ENCODE results near the gene UBL7. TPM values are rescaled to one million over a fixed set of nuclear protein-coding genes. Genes with fewer than 3 reads are reported as not detected.

Gene UBL7
- total and polyA plus RNA-seq, 10 of the 15 experiments (the other 5 are each of a cell fraction or from before 2014, with no cell fraction given) = 25.9 to 145 (median 90.1) TPM

GRCh38 chr15:74489518-74490338 lies 28.8 kb upstream of the UBL7 start:
- Histone ChIP-seq H4K20me1 (ENCODE audit: control insufficient read depth, insufficient read depth) (no peaks in the 10 kb centered on the region), H3K79me2 (ENCODE audit: control insufficient read depth, insufficient read depth, low read length) (peaks cover 3% of the 10 kb centered on the region), H3K9ac (ENCODE audit: control insufficient read depth, insufficient read depth, low read length) (no peak overlapping the region; the same call in 1 of the 2 replicates), H3K4me1 (ENCODE audit: control insufficient read depth, insufficient read depth, low read length) (peaks cover 8% of the 10 kb centered on the region), H3K9me3 (replicated peaks; ENCODE audit: control insufficient read depth, insufficient read depth, low read length) (no peaks in the 10 kb centered on the region; the same call in 2 of the 3 replicates), H3K4me2 (ENCODE audit: control insufficient read depth, insufficient read depth) (peak overlapping the region; percentile 75), H3K36me3 (ENCODE audit: control insufficient read depth in 2 of 2, insufficient read depth in 2 of 2, low read length in 1 of 2) (0 out of 4 replicates have a peak, but pooled peaks cover 0 to 7% of the 10 kb centered on the region in 2 experiments), H2AFZ (ENCODE audit: control insufficient read depth, low read depth, low read length) (peak overlapping the region; percentile 97), H3K27ac (ENCODE audit: control insufficient read depth, insufficient read depth) (peak overlapping the region; percentile 54), H3K4me3 (no peak overlapping the region), H3K27me3 (replicated peaks in 1 of 2; ENCODE audit: control insufficient read depth in 2 of 2, insufficient read depth in 2 of 2, low read length in 1 of 2) (no peaks in the 10 kb centered on the region)
- RAD21 ChIA-PET (ENCODE audit: unreplicated experiment) = interaction anchor here (1.0 to 2.1 kb wide), 10 partner anchors 11 to 115 kb away, joined by 3 to 8 read pairs (median 4); partner anchors contain the start of gene ARID3B
- DNase-seq (ENCODE audit: low read depth, low spot score) (peak; percentile 53), FAIRE-seq (peak; percentile 62), ATAC-seq (peak; percentile 96)
- CTCF ChIA-PET = interaction anchor here (0.7 to 4.5 kb wide), 20 partner anchors 8 to 142 kb away, joined by 3 to 41 read pairs (median 4); partner anchors contain the start of genes ARID3B, SEMA7A and UBL7
- BruUV-seq (replicated peaks) = TSS peak; percentile 84
- POLR2A ChIA-PET = interaction anchor here (0.8 to 1.3 kb wide), 3 partner anchors 48 to 105 kb away, joined by 3 to 4 read pairs (median 4); partner anchors contain the start of gene SEMA7A
- WGBS (ENCODE audit: insufficient coverage, insufficient replicate concordance, low lambda C conversion rate, missing lambda C conversion rate) = 21% methylated on average over 8 of the region's 9 CpGs
- SMC1A ChIA-PET (ENCODE audit: uncharacterized antibody, unreplicated experiment) = interaction anchor here (0.5 to 3.1 kb wide), 14 partner anchors 9 to 114 kb away, joined by 3 to 21 read pairs (median 5); partner anchors contain the start of genes ARID3B and UBL7
- intact Hi-C loops (cut with micrococcal nuclease; ENCODE audit: unreplicated experiment) = loop anchor here (1.0 to 2.0 kb wide), 4 partner anchors 51 to 114 kb away; partner anchors contain the start of gene ARID3B
- in situ Hi-C loops (cut with MboI) = no loop called here
- TF ChIP-seq MTA3 (IDR thresholded peaks at IDR 0.05; ENCODE audit: borderline replicate concordance, low read length) (no peak), CREB1 (IDR thresholded peaks at IDR 0.05; ENCODE audit: low read depth) (no peak), REST (IDR thresholded peaks at IDR 0.05; ENCODE audit: low read depth, low read length) (no peak), RELB (IDR thresholded peaks at IDR 0.05; ENCODE audit: low read depth) (no peak), POLR2A (IDR thresholded peaks at IDR 0.05; ENCODE audit: low read depth, low read length) (peak; percentile 66; the same call in 1 of the 2 replicates), YY1 (IDR thresholded peaks at IDR 0.05; ENCODE audit: low read depth, low read length) (peak; percentile 82), PKNOX1 (IDR thresholded peaks at IDR 0.05) (peak; percentile 48; the same call in 1 of the 2 replicates), ZBED1 (IDR thresholded peaks at IDR 0.05; ENCODE audit: borderline replicate concordance) (no peak), TBL1XR1 (IDR thresholded peaks at IDR 0.05; ENCODE audit: low read depth, low read length) (no peak), STAT3 (IDR thresholded peaks at IDR 0.05; ENCODE audit: low read depth, low read length) (no peak), EGR1 (IDR thresholded peaks at IDR 0.05; ENCODE audit: borderline replicate concordance in 1 of 2, low read depth in 2 of 2, low read length in 2 of 2) (0 out of 3 replicates have a peak, but pooled peaks of 1 of the 2 experiments have one; percentile 11), PBX3 (IDR thresholded peaks at IDR 0.05; ENCODE audit: insufficient replicate concordance, low read depth, low read length) (no peak), STAT1 (conservative IDR thresholded peaks at IDR 0.05) (0 out of 2 replicates have a peak, but pooled peaks have one; percentile 36)

All from GM12878 (cell line).